ENCODE measurements around the gene PIGM.

DNA sequence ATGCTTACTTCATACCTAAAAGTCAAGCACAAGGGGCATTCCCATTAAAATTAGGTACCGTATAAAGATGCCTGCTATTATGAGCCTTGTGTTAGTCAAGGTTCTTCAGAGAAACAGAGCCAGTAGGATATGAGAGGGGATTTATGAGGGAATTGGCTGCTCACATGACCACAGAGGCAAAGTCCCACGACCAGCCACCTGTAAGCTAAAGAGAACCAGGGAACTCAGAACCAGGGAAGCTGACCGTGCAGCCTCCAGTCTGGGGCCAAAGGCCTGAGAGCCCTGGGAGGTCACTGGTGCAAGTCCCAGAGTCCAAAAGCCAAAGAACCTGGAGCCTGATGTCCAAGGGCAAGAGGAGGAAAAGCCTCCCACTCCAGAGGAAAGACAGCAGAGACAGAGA is 20.0 kb downstream of the PIGM start:
- TF ChIP-seq, protein P1, sequence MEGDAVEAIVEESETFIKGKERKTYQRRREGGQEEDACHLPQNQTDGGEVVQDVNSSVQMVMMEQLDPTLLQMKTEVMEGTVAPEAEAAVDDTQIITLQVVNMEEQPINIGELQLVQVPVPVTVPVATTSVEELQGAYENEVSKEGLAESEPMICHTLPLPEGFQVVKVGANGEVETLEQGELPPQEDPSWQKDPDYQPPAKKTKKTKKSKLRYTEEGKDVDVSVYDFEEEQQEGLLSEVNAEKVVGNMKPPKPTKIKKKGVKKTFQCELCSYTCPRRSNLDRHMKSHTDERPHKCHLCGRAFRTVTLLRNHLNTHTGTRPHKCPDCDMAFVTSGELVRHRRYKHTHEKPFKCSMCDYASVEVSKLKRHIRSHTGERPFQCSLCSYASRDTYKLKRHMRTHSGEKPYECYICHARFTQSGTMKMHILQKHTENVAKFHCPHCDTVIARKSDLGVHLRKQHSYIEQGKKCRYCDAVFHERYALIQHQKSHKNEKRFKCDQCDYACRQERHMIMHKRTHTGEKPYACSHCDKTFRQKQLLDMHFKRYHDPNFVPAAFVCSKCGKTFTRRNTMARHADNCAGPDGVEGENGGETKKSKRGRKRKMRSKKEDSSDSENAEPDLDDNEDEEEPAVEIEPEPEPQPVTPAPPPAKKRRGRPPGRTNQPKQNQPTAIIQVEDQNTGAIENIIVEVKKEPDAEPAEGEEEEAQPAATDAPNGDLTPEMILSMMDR (IDR thresholded peaks at IDR 0.05; ENCODE audit: borderline replicate concordance, extremely low read depth, low read length, poor library complexity, severe bottlenecking), result no peak
- no peak for TF ChIP-seq EZH2 (IDR thresholded peaks at IDR 0.05; ENCODE audit: borderline replicate concordance, low read depth, low read length, severe bottlenecking)

All from DND-41 (cell line).